ENCODE data around the gene WDR20.
"Not testable (repeated sequence)": the region's sequence is repeated elsewhere in the genome, so short reads cannot be mapped to it uniquely, and the experiment has no call there.

Gene WDR20

DNA sequence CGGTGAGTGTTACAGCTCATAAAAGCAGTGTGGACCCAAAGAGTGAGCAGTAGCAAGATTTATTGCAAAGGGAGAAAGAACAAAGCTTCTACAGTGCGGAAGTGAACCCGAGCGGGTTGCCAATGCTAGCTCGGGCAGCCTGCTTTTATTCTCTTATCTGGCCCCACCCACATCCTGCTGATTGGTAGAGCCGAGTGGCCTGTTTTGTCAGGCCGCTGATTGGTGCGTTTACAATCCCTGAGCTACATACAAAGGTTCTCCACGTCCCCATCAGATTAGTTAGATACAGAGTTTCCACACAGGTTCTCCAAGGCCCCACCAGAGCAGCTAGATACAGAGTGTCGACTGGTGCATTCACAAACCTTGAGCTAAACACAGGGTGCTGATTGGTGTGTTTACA is 5.0 kb upstream of the WDR20 start:
- not testable (repeated sequence) for H2AFZ ChIP-seq (ENCODE audit: low read length); H3K9ac ChIP-seq (ENCODE audit: low read depth, low read length, poor library complexity, severe bottlenecking); H3K36me3 ChIP-seq (ENCODE audit: insufficient read depth, low read length); H3K9me2 ChIP-seq (replicated peaks; ENCODE audit: low read depth, low read length); H3K79me2 ChIP-seq (ENCODE audit: insufficient read depth, low read length); H3F3A ChIP-seq (ENCODE audit: low read depth); H3K9me3 ChIP-seq (ENCODE audit: insufficient read depth, low read depth, low read length); H3K4me1 ChIP-seq (ENCODE audit: insufficient read depth, low read length, poor library complexity, severe bottlenecking); H4K20me1 ChIP-seq (ENCODE audit: insufficient read depth, low read length, poor library complexity, severe bottlenecking); H3K4me3 ChIP-seq (ENCODE audit: low read length, poor library complexity, severe bottlenecking); H3K4me2 ChIP-seq (ENCODE audit: low read depth, low read length, poor library complexity, severe bottlenecking); H3K27me3 ChIP-seq (ENCODE audit: insufficient read depth, low read length, poor library complexity, severe bottlenecking)

DNA sequence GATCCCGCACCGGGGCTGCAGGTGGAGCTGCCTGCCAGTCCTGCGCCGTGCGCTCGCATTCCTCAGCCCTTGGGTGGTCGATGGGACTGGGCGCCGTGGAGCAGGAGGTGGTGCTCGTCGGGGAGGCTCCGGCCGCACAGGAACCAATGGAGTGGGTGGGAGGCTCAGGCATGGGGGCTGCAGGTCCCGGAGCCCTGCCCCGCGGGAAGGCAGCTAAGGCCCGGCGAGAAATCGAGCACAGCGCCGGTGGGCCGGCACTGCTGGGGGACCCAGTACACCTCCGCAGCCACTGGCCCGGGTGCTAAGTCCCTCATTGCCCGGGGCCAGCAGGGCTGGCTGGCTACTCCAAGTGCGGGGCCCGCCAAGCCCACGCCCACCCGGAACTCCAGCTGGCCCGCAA is 4.2 kb upstream of the WDR20 start:
- H3K4me1 ChIP-seq (ENCODE audit: insufficient read depth, low read length, poor library complexity, severe bottlenecking); H3K9ac ChIP-seq (ENCODE audit: low read depth, low read length, poor library complexity, severe bottlenecking); H3K4me2 ChIP-seq (ENCODE audit: low read depth, low read length, poor library complexity, severe bottlenecking); H2AFZ ChIP-seq (ENCODE audit: low read length); H3K9me3 ChIP-seq (ENCODE audit: insufficient read depth, low read depth, low read length); H3F3A ChIP-seq (ENCODE audit: low read depth); H3K4me3 ChIP-seq (ENCODE audit: low read length, poor library complexity, severe bottlenecking); H3K9me2 ChIP-seq (replicated peaks; ENCODE audit: low read depth, low read length); H3K36me3 ChIP-seq (ENCODE audit: insufficient read depth, low read length); H3K27me3 ChIP-seq (ENCODE audit: insufficient read depth, low read length, poor library complexity, severe bottlenecking); H4K20me1 ChIP-seq (ENCODE audit: insufficient read depth, low read length, poor library complexity, severe bottlenecking): not testable (repeated sequence)
- peaks cover 13% of the 10 kb centered on the region for H3K79me2 ChIP-seq (ENCODE audit: insufficient read depth, low read length)

DNA sequence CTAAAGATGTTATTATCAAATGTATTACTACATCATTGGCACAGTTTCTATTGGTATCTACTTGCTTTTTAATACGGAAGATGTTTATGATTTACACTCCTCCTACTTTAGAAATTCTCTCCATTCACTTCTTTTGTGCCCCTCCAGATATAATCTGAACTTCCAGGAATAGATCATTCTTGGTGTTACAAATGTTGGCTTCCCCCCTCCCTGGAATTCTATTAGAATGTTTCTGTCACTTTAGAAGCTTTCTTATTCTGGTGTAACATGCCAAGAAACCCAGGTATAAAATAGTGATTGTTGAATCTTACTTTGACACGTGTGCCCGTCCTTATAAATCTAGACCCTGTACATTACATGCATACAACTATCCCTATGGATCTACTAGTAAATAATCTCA is 1.2 kb upstream of the WDR20 start:
- Histone ChIP-seq H3K4me3 (ENCODE audit: low read length, poor library complexity, severe bottlenecking) (peak overlapping the region; percentile 96), H4K20me1 (ENCODE audit: insufficient read depth, low read length, poor library complexity, severe bottlenecking) (peaks cover 29% of the 10 kb centered on the region), H3K4me2 (ENCODE audit: low read depth, low read length, poor library complexity, severe bottlenecking) (peak overlapping the region; percentile 72), H2AFZ (ENCODE audit: low read length) (peak overlapping the region; percentile 97), H3K36me3 (ENCODE audit: insufficient read depth, low read length) (no peaks in the 10 kb centered on the region), H3K9me2 (replicated peaks; ENCODE audit: low read depth, low read length) (no peaks in the 10 kb centered on the region), H3K4me1 (ENCODE audit: insufficient read depth, low read length, poor library complexity, severe bottlenecking) (peaks cover 30% of the 10 kb centered on the region), H3F3A (ENCODE audit: low read depth) (no peaks in the 10 kb centered on the region), H3K27me3 (ENCODE audit: insufficient read depth, low read length, poor library complexity, severe bottlenecking) (no peaks in the 10 kb centered on the region), H3K9ac (ENCODE audit: low read depth, low read length, poor library complexity, severe bottlenecking) (peak overlapping the region; percentile 66), H3K9me3 (ENCODE audit: insufficient read depth, low read depth, low read length) (no peaks in the 10 kb centered on the region), H3K79me2 (ENCODE audit: insufficient read depth, low read length) (peaks cover 42% of the 10 kb centered on the region)
- TF ChIP-seq, protein P1, sequence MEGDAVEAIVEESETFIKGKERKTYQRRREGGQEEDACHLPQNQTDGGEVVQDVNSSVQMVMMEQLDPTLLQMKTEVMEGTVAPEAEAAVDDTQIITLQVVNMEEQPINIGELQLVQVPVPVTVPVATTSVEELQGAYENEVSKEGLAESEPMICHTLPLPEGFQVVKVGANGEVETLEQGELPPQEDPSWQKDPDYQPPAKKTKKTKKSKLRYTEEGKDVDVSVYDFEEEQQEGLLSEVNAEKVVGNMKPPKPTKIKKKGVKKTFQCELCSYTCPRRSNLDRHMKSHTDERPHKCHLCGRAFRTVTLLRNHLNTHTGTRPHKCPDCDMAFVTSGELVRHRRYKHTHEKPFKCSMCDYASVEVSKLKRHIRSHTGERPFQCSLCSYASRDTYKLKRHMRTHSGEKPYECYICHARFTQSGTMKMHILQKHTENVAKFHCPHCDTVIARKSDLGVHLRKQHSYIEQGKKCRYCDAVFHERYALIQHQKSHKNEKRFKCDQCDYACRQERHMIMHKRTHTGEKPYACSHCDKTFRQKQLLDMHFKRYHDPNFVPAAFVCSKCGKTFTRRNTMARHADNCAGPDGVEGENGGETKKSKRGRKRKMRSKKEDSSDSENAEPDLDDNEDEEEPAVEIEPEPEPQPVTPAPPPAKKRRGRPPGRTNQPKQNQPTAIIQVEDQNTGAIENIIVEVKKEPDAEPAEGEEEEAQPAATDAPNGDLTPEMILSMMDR (conservative IDR thresholded peaks at IDR 0.05; ENCODE audit: low read length): no peak
- TF ChIP-seq EZH2phosphoT487 (IDR thresholded peaks at IDR 0.05; ENCODE audit: borderline replicate concordance): no peak

DNA sequence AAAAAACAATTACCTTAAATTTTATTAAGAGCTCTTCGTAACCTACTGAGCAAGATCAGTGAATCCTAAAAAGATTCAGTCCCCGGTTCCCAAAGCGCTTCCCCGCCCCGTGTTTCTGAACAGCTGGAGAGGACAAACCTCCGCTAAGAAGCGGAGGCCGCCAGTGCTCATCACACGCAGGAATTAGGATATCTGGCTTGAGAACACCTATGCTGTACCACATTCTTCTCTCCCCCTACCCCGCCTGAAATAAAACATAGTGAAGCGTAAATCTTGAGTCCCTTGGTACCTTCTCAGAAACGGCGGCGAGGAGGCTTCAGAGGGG is 774 bp upstream of the WDR20 start:
- Histone ChIP-seq H3K4me3 (ENCODE audit: low read length, poor library complexity, severe bottlenecking) (peak overlapping the region; percentile 96), H2AFZ (ENCODE audit: low read length) (peak overlapping the region; percentile 97), H3K9ac (ENCODE audit: low read depth, low read length, poor library complexity, severe bottlenecking) (peak overlapping the region; percentile 66), H3K9me2 (replicated peaks; ENCODE audit: low read depth, low read length) (no peaks in the 10 kb centered on the region), H3K4me1 (ENCODE audit: insufficient read depth, low read length, poor library complexity, severe bottlenecking) (peaks cover 30% of the 10 kb centered on the region), H3K9me3 (ENCODE audit: insufficient read depth, low read depth, low read length) (no peaks in the 10 kb centered on the region), H4K20me1 (ENCODE audit: insufficient read depth, low read length, poor library complexity, severe bottlenecking) (peaks cover 29% of the 10 kb centered on the region), H3F3A (ENCODE audit: low read depth) (no peaks in the 10 kb centered on the region), H3K79me2 (ENCODE audit: insufficient read depth, low read length) (peaks cover 46% of the 10 kb centered on the region), H3K4me2 (ENCODE audit: low read depth, low read length, poor library complexity, severe bottlenecking) (peak overlapping the region; percentile 72), H3K27me3 (ENCODE audit: insufficient read depth, low read length, poor library complexity, severe bottlenecking) (no peaks in the 10 kb centered on the region), H3K36me3 (ENCODE audit: insufficient read depth, low read length) (no peaks in the 10 kb centered on the region)
- TF ChIP-seq, protein P1 (conservative IDR thresholded peaks at IDR 0.05; ENCODE audit: low read length): no peak
- no peak for TF ChIP-seq EZH2phosphoT487 (IDR thresholded peaks at IDR 0.05; ENCODE audit: borderline replicate concordance)

All from Loucy (cell line).